Fibroblast of mammary gland (primary cell): ENCODE data around the gene ACSL1.

Experiments
- DNase-seq: peaks from one replicate; pipeline ENCODE4 v3.0.0-alpha.2; 2010; ENCODE audit warnings: low read depth
- H3K4me3 ChIP-seq: 2 replicates; pipeline ENCODE4 v1.5.1; 2011; ENCODE audit warnings: low read depth, mild to moderate bottlenecking, low read length, moderate library complexity; ENCODE audit not compliant: control insufficient read depth
- TF ChIP-seq, protein P1 (sequence below): conservative IDR thresholded peaks from 2 replicates; pipeline ENCODE4 v1.5.1; 2011; ENCODE audit warnings: low read depth, low read length, inconsistent platforms; ENCODE audit not compliant: control insufficient read depth, insufficient read depth

Gene ACSL1

DNA sequence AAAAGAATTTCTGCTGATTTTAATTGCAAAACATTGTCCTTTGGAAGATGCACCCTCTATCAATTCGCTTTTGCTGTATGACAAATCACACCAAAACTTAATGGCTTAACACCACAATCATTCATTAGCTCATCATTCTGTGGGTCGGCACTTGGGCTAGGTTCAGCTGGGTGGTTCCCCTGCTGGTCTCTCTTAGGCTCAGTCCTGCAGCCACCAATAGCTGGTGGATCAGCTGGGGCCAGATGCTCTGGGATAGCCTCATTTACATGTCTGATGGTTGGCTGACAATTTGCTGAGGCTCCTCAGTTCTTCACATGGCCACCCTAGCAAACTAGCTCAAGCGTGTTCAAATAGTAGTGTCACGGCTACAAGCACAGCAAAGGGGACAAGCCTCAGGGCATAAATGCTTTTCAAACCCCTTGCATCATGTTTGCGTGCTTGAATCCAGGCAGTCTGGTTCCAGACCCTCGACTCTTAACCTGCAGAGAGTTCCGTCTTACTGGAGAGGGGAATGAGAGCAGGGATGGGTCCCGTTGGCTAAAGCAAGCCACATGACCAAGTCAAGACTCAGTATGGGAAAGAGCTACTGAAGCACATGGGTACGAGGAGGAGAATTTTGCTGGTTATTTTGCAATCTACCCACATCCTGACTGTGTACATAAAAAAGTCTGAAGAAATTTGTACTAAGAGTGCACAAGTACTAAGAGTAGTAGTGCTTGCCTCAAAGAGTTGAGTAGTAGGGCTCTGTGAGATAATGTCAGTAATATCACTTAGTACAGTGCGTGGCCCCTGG is 7.5 kb upstream of the ACSL1 start:
- TF ChIP-seq, protein P1, sequence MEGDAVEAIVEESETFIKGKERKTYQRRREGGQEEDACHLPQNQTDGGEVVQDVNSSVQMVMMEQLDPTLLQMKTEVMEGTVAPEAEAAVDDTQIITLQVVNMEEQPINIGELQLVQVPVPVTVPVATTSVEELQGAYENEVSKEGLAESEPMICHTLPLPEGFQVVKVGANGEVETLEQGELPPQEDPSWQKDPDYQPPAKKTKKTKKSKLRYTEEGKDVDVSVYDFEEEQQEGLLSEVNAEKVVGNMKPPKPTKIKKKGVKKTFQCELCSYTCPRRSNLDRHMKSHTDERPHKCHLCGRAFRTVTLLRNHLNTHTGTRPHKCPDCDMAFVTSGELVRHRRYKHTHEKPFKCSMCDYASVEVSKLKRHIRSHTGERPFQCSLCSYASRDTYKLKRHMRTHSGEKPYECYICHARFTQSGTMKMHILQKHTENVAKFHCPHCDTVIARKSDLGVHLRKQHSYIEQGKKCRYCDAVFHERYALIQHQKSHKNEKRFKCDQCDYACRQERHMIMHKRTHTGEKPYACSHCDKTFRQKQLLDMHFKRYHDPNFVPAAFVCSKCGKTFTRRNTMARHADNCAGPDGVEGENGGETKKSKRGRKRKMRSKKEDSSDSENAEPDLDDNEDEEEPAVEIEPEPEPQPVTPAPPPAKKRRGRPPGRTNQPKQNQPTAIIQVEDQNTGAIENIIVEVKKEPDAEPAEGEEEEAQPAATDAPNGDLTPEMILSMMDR, result no peak
- no peak overlapping the region for H3K4me3 ChIP-seq
- no peak for DNase-seq

DNA sequence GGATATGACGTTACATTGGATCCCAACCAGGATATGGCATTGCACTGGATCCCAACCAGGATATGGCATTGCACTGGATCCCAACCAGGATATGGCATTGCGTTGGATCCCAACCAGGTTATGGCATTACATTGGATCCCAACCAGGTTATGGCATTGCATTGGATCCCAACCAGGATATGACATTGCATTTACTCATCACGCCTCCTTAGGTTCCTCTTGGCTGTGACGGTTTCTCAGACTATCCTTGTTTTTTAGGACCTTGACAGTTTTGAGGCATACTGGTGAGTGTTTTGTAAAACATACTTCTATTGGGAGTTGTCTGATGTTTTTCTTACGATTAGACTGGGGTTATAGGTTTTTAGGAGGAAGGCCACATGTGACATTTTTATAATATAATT is 5.4 kb upstream of the ACSL1 start:
- no peak overlapping the region for H3K4me3 ChIP-seq
- peak; percentile 45 for DNase-seq
- TF ChIP-seq, protein P1, result no peak

DNA sequence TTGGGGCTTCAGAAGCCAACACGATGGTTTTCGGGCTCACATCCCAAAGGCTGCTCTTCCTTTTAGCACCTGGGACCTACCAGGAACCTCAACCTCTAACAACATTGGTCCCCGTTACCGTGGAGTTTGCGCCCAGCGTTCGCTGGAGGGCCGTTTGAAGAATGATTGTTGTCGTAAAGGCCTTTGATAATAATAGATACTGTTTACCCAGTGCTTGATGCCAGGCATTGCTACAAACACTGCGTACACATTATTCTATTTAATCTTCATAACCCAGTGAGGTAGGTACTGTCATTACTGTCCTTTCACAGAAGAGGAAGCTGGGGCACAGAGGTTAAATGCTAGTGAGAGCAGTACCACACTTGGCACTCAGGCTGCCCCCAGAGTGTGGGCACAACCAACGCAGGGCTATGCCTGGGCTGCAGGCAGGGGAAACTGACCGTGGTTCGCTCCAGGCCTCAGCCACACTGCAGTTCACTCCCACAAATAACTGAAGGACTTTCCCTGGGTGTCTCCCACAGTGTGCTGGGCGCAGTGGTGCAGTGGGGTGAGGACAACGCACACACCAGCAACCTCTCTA is 1.0 kb upstream of the ACSL1 start:
- TF ChIP-seq, protein P1, result no peak
- DNase-seq, result no peak
- H3K4me3 ChIP-seq, result peak overlapping the region; percentile 46

DNA sequence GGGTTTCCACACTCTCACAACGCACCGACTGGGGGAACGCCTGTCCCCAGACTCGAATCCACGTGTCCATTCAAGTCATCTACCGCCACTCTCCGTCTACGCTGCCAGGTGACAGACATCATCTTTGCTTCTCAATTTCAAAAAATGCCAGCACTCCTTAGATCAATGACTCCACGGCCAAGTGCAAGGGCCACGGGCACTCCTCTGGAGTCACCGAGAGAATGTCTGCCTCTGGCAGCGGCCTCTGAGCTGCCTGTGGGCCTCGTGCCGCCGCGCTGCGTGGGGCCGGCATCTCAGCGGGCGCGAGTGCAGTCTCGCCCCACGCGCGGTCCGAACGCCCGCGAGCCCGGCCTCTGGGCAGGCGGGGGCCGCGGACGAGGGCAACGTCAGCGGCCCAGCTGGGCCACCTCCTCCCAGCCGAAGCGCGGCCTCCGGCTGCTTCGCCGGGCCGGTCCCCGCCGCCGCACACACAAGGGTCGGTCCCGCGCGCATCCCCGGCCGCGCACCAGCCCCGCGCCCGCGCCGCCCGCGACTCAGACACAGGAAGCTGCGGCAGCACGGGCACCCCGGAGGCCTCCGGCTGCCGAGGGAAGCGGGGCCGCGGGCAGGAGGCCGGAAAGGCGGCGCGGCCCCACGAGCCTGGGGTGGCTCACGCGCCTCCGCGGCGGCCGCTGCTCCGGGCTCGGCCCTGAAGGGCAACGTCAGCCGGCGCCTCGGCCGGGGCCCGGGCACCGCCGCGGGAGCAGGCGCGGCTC is 450 bp downstream of the ACSL1 start:
- TF ChIP-seq, protein P1, result no peak
- H3K4me3 ChIP-seq, result peak overlapping the region; percentile 81
- DNase-seq, result peak; percentile 51

DNA sequence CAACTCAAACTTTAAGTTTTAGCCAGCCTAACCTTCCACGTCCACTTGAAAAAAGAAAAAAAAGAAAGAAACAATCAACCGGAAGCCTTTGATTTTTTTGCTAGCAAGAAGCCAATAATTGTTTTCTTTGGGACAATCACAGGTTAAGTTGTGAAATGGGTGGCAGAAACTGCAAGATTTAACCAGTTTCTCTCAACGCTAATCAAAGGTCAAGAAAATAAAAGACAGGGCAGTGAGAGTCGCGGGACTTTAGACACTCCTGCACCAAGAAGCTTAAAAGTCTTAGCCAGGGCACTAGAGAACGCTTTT is 1.0 kb downstream of the ACSL1 start:
- DNase-seq, result no peak
- TF ChIP-seq, protein P1, result no peak
- H3K4me3 ChIP-seq, result peak overlapping the region; percentile 81

DNA sequence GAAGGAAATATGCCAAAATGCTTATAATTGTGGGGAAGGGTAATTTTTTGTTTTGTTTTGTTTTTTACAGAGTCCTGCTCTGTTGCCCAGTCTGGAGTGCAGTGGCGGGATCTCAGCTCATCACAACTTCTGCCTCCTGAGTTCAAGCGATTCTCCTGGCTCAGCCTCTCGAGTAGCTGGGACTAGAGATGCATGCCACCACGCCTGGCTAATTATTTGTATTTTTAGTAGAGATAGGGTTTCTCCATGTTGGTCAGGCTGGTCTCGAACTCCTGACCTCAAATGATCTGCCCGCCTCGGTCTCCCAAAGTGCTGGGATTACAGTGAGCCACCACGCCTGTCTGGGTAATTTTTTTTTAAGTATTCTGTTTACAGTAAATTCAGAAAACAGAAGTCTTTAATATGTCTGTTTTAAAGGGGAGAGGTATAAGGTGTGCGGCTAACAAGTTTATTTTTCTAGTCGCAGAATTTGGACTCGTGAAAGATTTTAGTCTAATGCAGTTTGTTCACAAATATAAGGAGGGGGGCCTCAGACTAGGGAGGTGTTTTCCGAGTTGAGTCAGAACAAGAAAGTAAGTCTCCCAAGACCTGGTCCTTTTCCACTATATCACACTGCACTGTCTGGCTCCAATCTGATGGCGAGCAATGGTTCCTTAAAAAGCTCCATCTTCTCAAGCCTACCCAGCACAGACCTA is 1.5 kb downstream of the ACSL1 start:
- DNase-seq, result peak; percentile 23
- TF ChIP-seq, protein P1, result no peak
- peak overlapping the region; percentile 81 for H3K4me3 ChIP-seq
